ENCODE data around the gene PDE6B.

GRCh38 chr4:601612-602558, 23.5 kb upstream of the PDE6B start:
- TF ChIP-seq POLR2A (IDR thresholded peaks at IDR 0.05; ENCODE audit: low read length): no peak
- TF ChIP-seq GATA1 (IDR thresholded peaks at IDR 0.05; ENCODE audit: low read depth, low read length): no peak

All from erythroblast (primary cell).